GM19463 (cell line): ENCODE data around the gene PALMD.

ENCODE experiments used
- ATAC-seq: cut with Tn5 transposase; IDR thresholded peaks from one replicate; pipeline ENCODE4 v1.9.1; 2021; ENCODE audit warnings: mild to moderate bottlenecking, moderate library complexity; ENCODE audit not compliant: unreplicated experiment

PALMD gene

GRCh38 chr1:99645699-99646531 is at the start of gene PALMD:
PALMD (plus strand) TSS chr1:99646113; CDS start chr1:99646318, 205 bp downstream.
- ATAC-seq: no peak

GRCh38 chr1:99598738-99599411 is 47.0 kb upstream of the PALMD start:
- no peak for ATAC-seq

- ATAC-seq: no peak
Measured at GRCh38 chr1:99599678-99600175, 46.2 kb upstream of the PALMD start.

GRCh38 chr1:99600782-99601181 is 45.1 kb upstream of the PALMD start:
- ATAC-seq: no peak

GRCh38 chr1:99601208-99601607 is 44.7 kb upstream of the PALMD start:
- no peak for ATAC-seq

GRCh38 chr1:99601709-99602403 is 44.1 kb upstream of the PALMD start:
- ATAC-seq: no peak

GRCh38 chr1:99602404-99602969 is 43.4 kb upstream of the PALMD start:
- no peak for ATAC-seq

- ATAC-seq: no peak
Measured at GRCh38 chr1:99603699-99604560, 42.0 kb upstream of the PALMD start.

- no peak for ATAC-seq
Measured at GRCh38 chr1:99606306-99606705, 39.6 kb upstream of the PALMD start.

GRCh38 chr1:99607590-99607989 is 38.3 kb upstream of the PALMD start:
- ATAC-seq: no peak

GRCh38 chr1:99608058-99608457 is 37.9 kb upstream of the PALMD start:
- ATAC-seq: no peak

GRCh38 chr1:99613716-99614115 is 32.2 kb upstream of the PALMD start:
- no peak for ATAC-seq

GRCh38 chr1:99614728-99615127 is 31.2 kb upstream of the PALMD start:
- no peak for ATAC-seq

- ATAC-seq: no peak
Measured at GRCh38 chr1:99619583-99619982, 26.3 kb upstream of the PALMD start.

GRCh38 chr1:99621340-99621901 is 24.5 kb upstream of the PALMD start:
- ATAC-seq: no peak

GRCh38 chr1:99622702-99623347 is 23.1 kb upstream of the PALMD start:
- no peak for ATAC-seq

GRCh38 chr1:99623554-99623953 is 22.4 kb upstream of the PALMD start:
- ATAC-seq: no peak

- ATAC-seq: no peak
Measured at GRCh38 chr1:99627615-99628014, 18.3 kb upstream of the PALMD start.

GRCh38 chr1:99629164-99629563 is 16.7 kb upstream of the PALMD start:
- ATAC-seq: no peak
